ENCODE measurements around the gene OTULIN.

- TF ChIP-seq POLR2A (IDR thresholded peaks at IDR 0.05) = no peak
- no peak for TF ChIP-seq CTCF (IDR thresholded peaks at IDR 0.05)
These were observed 80.0 kb downstream of the OTULIN start for GRCh38 chr5:14744296-14745187.
